Prostate gland (tissue), 2 donors: Measurements from ENCODE around the gene RNPEPL1.

Experiments used
- CTCF ChIP-seq, 4 experiments: fragments of 200-600 bp in 2 of 4; fragments of 450-650 bp in 2 of 4; sonication (generic) in 2 of 4; IDR thresholded peaks; 1 replicate in 3 of 4; 2 replicates in 1 of 4; pipeline ENCODE4 v1.5.1; 2016 to 2019; ENCODE audit warnings: antibody characterized with exemption in 4 of 4, mild to moderate bottlenecking in 2 of 4, moderate library complexity in 2 of 4
- POLR2A ChIP-seq: fragments of 450-650 bp; IDR thresholded peaks from one replicate; pipeline ENCODE4 v1.6.1; 2016; ENCODE audit warnings: antibody characterized with exemption, mild to moderate bottlenecking
- POLR2AphosphoS5 ChIP-seq: sonication (generic); formaldehyde crosslinking; IDR thresholded peaks from one replicate; pipeline ENCODE4 v1.6.1; 2017; ENCODE audit warnings: antibody characterized with exemption

DNA sequence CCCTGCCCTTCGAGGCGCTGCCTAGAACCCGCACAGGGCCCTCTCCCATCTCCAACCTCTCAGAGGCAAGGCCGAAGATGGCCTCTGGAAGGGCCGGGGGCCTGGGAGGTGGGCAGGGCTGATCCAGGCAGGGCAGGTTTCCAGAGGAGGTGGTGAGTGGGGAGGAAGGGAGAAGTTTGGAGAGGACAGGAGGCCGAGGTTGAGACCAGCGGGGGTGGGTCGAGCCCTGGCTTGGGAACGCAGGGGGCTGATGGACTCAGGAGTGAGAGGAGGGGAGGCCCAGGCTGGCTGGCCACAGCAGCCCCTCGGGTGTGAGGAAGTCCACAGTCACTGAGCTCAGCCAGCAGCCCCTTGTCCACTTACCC is 28.8 kb downstream of the RNPEPL1 start:
- TF ChIP-seq POLR2AphosphoS5 = no peak
- TF ChIP-seq CTCF (IDR thresholded peaks at IDR 0.05) = no peak
- TF ChIP-seq POLR2A = no peak
